Naive thymus-derived CD8-positive, alpha-beta T cell (primary cell): ENCODE results near the gene CCNK. TPM values are rescaled to one million over a fixed set of nuclear protein-coding genes. Genes with fewer than 3 reads are reported as not detected.

Experiments used
- ATAC-seq, 2 donors: fragments of 150-1000 bp; cut with Tn5 transposase in 1 of 2; sonication (Bioruptor Pico), chemical (Tn5 transposase) in 1 of 2; 1 replicate in 1 of 2; 2 replicates in 1 of 2; pipeline ENCODE4 v1.10.0; 2021; ENCODE audit warnings: mild to moderate bottlenecking in 2 of 2, moderate library complexity in 2 of 2
- POLR2A ChIA-PET: fragments of 350-600 bp; sonication (Branson Sonifier 250); formaldehyde crosslinking; loops from one replicate; lab custom pipeline; 2021; ENCODE audit warnings: antibody characterized with exemption; lab: Charles Lee
- DNase-seq, 10 donors: peaks; one replicate each; pipeline versions ENCODE4 v3.0.0 to v3.0.0-alpha.2; 2020 to 2022
- H3K27ac Mint-ChIP-seq, 10 donors: one replicate each; pipeline ENCODE4 v1.8.0; 2020 to 2022; ENCODE audit warnings: mild to moderate bottlenecking in 10 of 10, mixed read lengths in 10 of 10, moderate library complexity in 4 of 10, inconsistent platforms in 1 of 10
- H3K27me3 Mint-ChIP-seq, 5 donors: one replicate each; pipeline ENCODE4 v1.8.0; 2021 to 2022; ENCODE audit warnings: mixed read lengths in 5 of 5
- H3K36me3 Mint-ChIP-seq, 3 donors: one replicate each; pipeline ENCODE4 v1.8.0; 2020 to 2022; ENCODE audit warnings: mixed read lengths in 3 of 3, mild to moderate bottlenecking in 2 of 3, inconsistent platforms in 1 of 3
- H3K4me1 Mint-ChIP-seq, 4 donors: one replicate each; pipeline ENCODE4 v1.8.0; 2021 to 2022; ENCODE audit warnings: mixed read lengths in 4 of 4
- H3K4me3 Mint-ChIP-seq, 10 donors: one replicate each; pipeline ENCODE4 v1.8.0; 2020 to 2022; ENCODE audit warnings: mild to moderate bottlenecking in 10 of 10, mixed read lengths in 10 of 10, moderate library complexity in 6 of 10, inconsistent platforms in 1 of 10
- H3K9me3 Mint-ChIP-seq, 9 donors: one replicate each; pipeline ENCODE4 v1.8.0; 2020 to 2022; ENCODE audit warnings: mixed read lengths in 9 of 9, mild to moderate bottlenecking in 3 of 9, inconsistent platforms in 1 of 9, moderate library complexity in 1 of 9
- polyA plus RNA-seq, 3 donors: library from polyadenylated mRNA; unstranded; fragments of 300-500 nt; fragmentation: Illumina TruSeq; gene quantifications; one replicate each; pipeline ENCODE4 v1.2.3, GENCODE V29; 2021
- total RNA-seq, 8 experiments: library from RNA in 2 of 8; stranded (reverse) in 2 of 8; gene quantifications; one replicate each; pipeline ENCODE4 v1.2.3 and lab custom pipeline; 2021 to 2026

Gene CCNK
- total and polyA plus RNA-seq, 5 experiments from 2014 or later: 13.4 to 92.5 (median 19.8) TPM

DNA sequence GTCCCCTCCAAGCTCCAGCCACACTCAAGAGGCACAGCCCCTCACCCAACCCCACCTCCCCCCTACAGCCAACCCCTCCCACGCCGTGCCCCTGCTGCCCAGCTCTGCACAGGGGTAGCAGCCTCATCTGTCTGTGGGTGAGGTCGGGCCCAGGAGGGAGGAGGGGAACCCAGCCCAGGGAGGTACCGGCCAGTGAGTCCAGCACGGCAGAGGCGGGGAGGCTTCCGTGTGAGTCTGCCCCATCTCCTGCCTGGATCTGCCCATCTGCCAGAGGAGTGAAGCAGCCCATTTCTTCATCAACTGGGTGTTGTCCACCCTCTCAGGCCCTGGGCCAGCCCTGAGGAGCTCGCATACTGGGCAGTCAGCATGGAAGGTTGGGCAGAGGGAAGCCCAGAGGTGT is 54.2 kb downstream of the CCNK start:
- no peaks in the 10 kb centered on the region for H3K36me3 Mint-ChIP-seq
- DNase-seq (no peak), ATAC-seq (no peak)
- H3K27me3 Mint-ChIP-seq: no peaks in the 10 kb centered on the region
- no peak overlapping the region for H3K27ac Mint-ChIP-seq
- no peaks in the 10 kb centered on the region for H3K9me3 Mint-ChIP-seq
- H3K4me3 Mint-ChIP-seq: no peak overlapping the region
- POLR2A ChIA-PET: no interaction called here
- H3K4me1 Mint-ChIP-seq: no peaks in the 10 kb centered on the region

DNA sequence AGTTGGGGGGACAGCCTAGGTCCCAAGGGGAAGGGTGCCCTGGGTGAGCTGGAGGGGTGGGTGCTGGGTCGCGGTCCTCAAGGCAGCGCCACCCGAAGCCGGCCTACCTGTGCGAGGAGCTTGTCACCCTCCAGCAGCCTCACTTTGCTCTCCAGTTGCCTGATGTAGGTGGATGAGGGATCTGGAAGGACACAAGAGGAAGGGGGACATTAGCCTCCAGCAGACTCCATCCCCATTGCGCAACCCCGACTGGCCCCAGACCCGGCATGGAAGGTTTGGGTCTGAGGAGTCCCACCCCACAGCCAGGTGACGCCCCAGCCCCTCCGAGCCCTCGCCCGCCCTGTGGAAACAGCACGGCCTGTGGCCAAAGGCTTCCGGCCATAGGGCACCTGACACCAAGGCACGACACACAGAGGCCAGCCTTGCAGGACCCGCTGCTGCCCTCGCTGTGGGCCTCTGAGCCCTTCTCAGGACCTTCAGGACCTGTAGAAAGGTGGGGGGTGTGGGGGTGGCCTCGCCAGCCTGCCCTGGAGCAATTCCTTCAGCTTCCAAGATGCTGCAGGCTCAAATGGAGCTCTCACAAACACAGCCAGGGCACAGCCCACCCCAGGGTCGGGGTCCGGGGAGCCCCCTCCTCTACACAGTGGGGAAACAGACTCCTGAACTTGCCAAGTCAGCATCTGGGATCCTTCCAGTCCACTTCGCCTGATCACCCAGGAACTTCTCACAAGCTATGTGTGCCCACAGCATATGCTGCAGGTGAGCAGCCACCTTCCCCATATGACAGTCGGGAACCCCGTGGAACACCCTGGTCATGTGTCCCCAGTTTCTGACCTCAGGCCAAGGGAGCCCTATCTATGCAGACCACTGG is 54.9 kb downstream of the CCNK start:
- H3K9me3 Mint-ChIP-seq: no peaks in the 10 kb centered on the region
- DNase-seq: no peak
- no peaks in the 10 kb centered on the region for H3K27me3 Mint-ChIP-seq
- no peak for ATAC-seq
- H3K36me3 Mint-ChIP-seq: no peaks in the 10 kb centered on the region
- peaks cover 0 to 3% (median under 1%) of the 10 kb centered on the region in 4 donors for H3K4me1 Mint-ChIP-seq
- H3K4me3 Mint-ChIP-seq: no peak overlapping the region
- H3K27ac Mint-ChIP-seq: no peak overlapping the region
- POLR2A ChIA-PET: no interaction called here

- DNase-seq: no peak
- Mint-ChIP-seq H3K36me3 (no peaks in the 10 kb centered on the region), H3K27ac (no peak overlapping the region), H3K4me1 (peaks cover 0 to 13% (median 6%) of the 10 kb centered on the region in 4 donors), H3K27me3 (no peaks in the 10 kb centered on the region), H3K4me3 (no peak overlapping the region), H3K9me3 (no peaks in the 10 kb centered on the region)
- no peak for ATAC-seq
- POLR2A ChIA-PET: no interaction called here
Measured at GRCh38 chr14:99537399-99537798, 56.2 kb downstream of the CCNK start.

DNA sequence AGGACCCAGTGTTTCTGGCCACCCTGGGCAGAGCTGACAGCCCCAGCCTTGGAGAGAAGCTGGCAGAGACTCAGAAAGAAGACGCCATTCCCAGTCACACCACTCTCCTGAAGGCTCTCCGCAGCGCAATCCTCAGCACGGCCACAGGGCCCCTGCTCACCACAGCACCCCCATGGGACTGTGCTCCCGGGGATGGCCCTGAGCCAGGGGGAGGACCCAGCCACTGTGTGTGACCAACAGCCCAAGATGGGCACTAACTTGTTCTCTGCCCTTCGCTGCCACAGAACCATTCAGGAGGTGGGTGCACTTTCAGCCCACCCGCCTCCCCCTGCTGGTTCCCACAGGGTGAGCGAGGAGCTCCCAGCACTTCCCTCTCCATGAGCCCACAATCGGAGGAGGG is 57.1 kb downstream of the CCNK start:
- no peak for ATAC-seq
- Mint-ChIP-seq H3K36me3 (no peaks in the 10 kb centered on the region), H3K4me3 (no peak overlapping the region), H3K4me1 (peaks cover 0 to 13% (median 8%) of the 10 kb centered on the region in 4 donors), H3K27ac (peak overlapping the region in 1 of 10 donors; percentile 28), H3K9me3 (no peaks in the 10 kb centered on the region), H3K27me3 (no peaks in the 10 kb centered on the region)
- no peak for DNase-seq
- POLR2A ChIA-PET: no interaction called here

GRCh38 chr14:99538733-99539132 is 57.5 kb downstream of the CCNK start:
- H3K9me3 Mint-ChIP-seq: no peaks in the 10 kb centered on the region
- ATAC-seq (no peak), DNase-seq (no peak)
- H3K4me1 Mint-ChIP-seq: peaks cover 0 to 13% (median 10%) of the 10 kb centered on the region in 4 donors
- no peak overlapping the region for H3K4me3 Mint-ChIP-seq
- POLR2A ChIA-PET: no interaction called here
- no peaks in the 10 kb centered on the region for H3K27me3 Mint-ChIP-seq
- H3K36me3 Mint-ChIP-seq: no peaks in the 10 kb centered on the region
- peak overlapping the region in 1 of 10 donors; percentile 28 for H3K27ac Mint-ChIP-seq

- Mint-ChIP-seq H3K27me3 (no peaks in the 10 kb centered on the region), H3K4me3 (no peak overlapping the region), H3K9me3 (no peaks in the 10 kb centered on the region), H3K4me1 (peaks cover 0 to 13% (median 10%) of the 10 kb centered on the region in 4 donors), H3K27ac (no peak overlapping the region), H3K36me3 (no peaks in the 10 kb centered on the region)
- DNase-seq: no peak
- ATAC-seq: no peak
- POLR2A ChIA-PET: no interaction called here
Measured at GRCh38 chr14:99539491-99539890, 58.3 kb downstream of the CCNK start.

DNA sequence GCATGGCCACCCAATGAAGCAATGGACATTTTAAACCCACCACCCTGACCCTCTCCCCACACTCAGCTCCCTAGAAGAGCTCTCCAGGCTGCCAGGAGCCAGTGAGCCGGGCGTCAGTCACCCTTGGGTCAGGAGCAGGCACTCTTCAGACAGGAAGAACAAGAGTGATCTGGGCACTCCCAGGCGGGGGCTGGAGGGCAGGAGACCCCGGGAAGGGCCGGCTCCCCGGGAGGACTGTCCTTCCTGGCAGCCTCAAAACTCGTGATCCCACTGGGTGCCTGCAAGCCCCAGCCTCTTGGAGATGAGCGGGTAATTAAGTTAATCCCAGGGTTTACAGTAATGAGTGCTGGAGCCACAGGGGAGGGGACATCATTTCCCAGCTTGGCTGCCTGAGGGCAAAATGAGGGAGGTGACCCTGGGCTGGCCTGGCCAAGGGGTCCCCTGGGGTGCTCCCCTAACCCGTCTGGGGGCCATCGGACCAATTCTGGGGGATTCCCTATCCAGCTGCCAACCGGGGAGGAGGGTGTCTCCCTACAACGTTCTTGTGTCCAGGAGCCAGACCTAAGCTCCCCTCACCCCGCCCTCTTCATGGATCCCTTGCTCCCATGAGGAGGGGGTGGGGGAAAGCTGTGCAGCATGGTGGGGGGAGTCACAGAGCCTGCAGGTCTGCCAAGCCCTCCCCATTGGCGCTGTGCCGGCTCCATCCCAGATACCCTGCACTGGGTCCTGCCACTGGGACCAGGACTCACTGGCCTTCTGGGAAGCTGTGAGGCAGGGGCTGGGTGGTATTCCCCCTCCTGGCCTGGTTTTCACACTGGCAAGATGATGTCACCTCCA is 59.2 kb downstream of the CCNK start:
- Mint-ChIP-seq H3K27me3 (no peaks in the 10 kb centered on the region), H3K9me3 (no peaks in the 10 kb centered on the region), H3K27ac (no peak overlapping the region), H3K36me3 (no peaks in the 10 kb centered on the region), H3K4me1 (peaks cover 0 to 16% (median 10%) of the 10 kb centered on the region in 4 donors), H3K4me3 (no peak overlapping the region)
- POLR2A ChIA-PET: no interaction called here
- DNase-seq: no peak
- no peak for ATAC-seq

- DNase-seq (no peak), ATAC-seq (no peak)
- no peak overlapping the region for H3K4me3 Mint-ChIP-seq
- peaks cover 0 to 16% (median 10%) of the 10 kb centered on the region in 4 donors for H3K4me1 Mint-ChIP-seq
- no peaks in the 10 kb centered on the region for H3K9me3 Mint-ChIP-seq
- peak overlapping the region in 1 of 10 donors; percentile 24 for H3K27ac Mint-ChIP-seq
- H3K36me3 Mint-ChIP-seq: no peaks in the 10 kb centered on the region
- POLR2A ChIA-PET: no interaction called here
- no peaks in the 10 kb centered on the region for H3K27me3 Mint-ChIP-seq
Measured at GRCh38 chr14:99541211-99541610, 60.0 kb downstream of the CCNK start.

GRCh38 chr14:99541677-99542470 is 60.7 kb downstream of the CCNK start:
- POLR2A ChIA-PET: no interaction called here
- H3K36me3 Mint-ChIP-seq: no peaks in the 10 kb centered on the region
- no peaks in the 10 kb centered on the region for H3K9me3 Mint-ChIP-seq
- no peak overlapping the region for H3K4me3 Mint-ChIP-seq
- ATAC-seq (no peak), DNase-seq (no peak)
- no peak overlapping the region for H3K27ac Mint-ChIP-seq
- H3K27me3 Mint-ChIP-seq: no peaks in the 10 kb centered on the region
- peaks cover 0 to 20% (median 10%) of the 10 kb centered on the region in 4 donors for H3K4me1 Mint-ChIP-seq

DNA sequence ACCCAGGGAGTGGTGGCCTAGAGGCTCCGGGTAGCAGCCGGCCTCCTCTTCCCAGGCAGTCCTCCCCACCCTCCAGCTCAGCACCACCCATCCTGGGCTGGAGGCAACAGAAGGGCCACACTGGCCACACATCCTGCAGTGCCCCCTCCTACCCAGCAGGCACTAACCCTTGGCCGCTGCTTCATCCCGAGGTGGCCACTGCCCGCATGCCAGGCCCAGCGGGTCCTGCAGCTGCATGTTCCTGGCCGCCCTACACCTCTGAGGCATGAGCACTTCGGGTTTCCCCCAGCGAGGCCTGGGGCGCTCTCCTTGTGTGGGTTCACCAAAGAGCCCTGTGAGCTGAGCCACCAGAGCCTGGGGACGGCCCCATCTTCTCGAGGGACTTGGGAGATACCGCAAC is 61.4 kb downstream of the CCNK start:
- no peak for ATAC-seq
- POLR2A ChIA-PET: interaction anchor here (0.7 kb wide), 1 partner anchor 13 kb away, joined by 3 read pairs; no protein-coding TSS in a partner anchor
- DNase-seq: no peak
- Mint-ChIP-seq H3K27ac (no peak overlapping the region), H3K36me3 (no peaks in the 10 kb centered on the region), H3K27me3 (no peaks in the 10 kb centered on the region), H3K4me1 (peaks cover 0 to 21% (median 10%) of the 10 kb centered on the region in 4 donors), H3K4me3 (no peak overlapping the region), H3K9me3 (no peaks in the 10 kb centered on the region)

DNA sequence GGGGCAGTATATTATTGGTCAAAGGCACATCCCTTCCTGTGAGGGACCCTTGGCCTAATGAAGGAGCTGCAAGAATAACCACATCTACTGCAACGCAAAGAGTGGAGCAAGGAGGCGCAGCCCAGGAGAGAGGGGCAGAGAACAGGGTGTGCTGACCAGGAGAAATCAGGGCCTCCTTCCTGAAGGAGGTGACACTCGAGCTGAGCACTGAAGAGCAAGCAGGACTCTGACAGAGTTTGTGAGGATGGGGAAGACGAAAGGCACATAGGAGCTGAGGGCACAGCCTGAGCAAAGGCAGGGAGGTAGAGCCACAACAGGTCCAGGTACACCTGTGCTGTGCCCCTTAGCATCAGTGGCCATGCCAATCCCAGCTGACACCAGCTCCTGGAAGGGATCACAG is 62.2 kb downstream of the CCNK start:
- Mint-ChIP-seq H3K4me1 (peaks cover 0 to 21% (median 10%) of the 10 kb centered on the region in 4 donors), H3K4me3 (no peak overlapping the region), H3K36me3 (no peaks in the 10 kb centered on the region), H3K9me3 (no peaks in the 10 kb centered on the region), H3K27me3 (no peaks in the 10 kb centered on the region), H3K27ac (peak overlapping the region in 1 of 10 donors; percentile 58)
- no peak for ATAC-seq
- POLR2A ChIA-PET: interaction anchor here (0.7 kb wide), 1 partner anchor 12 kb away, joined by 3 read pairs; no protein-coding TSS in a partner anchor
- DNase-seq: no peak

GRCh38 chr14:99543985-99544384 is 62.8 kb downstream of the CCNK start:
- DNase-seq: no peak
- no peaks in the 10 kb centered on the region for H3K27me3 Mint-ChIP-seq
- no peak overlapping the region for H3K4me3 Mint-ChIP-seq
- POLR2A ChIA-PET: no interaction called here
- H3K4me1 Mint-ChIP-seq: peaks cover 0 to 21% (median 10%) of the 10 kb centered on the region in 4 donors
- no peaks in the 10 kb centered on the region for H3K9me3 Mint-ChIP-seq
- ATAC-seq: no peak
- H3K27ac Mint-ChIP-seq: no peak overlapping the region
- H3K36me3 Mint-ChIP-seq: no peaks in the 10 kb centered on the region
